HG03175 (cell line): Measurements from ENCODE around the gene KBTBD12.
"Not testable (repeated sequence)": the region's sequence is repeated elsewhere in the genome, so short reads cannot be mapped to it uniquely, and the experiment has no call there.

Source experiments
- ATAC-seq: cut with Tn5 transposase; IDR thresholded peaks from one replicate; pipeline ENCODE4 v1.9.1; 2021; ENCODE audit warnings: mild to moderate bottlenecking, moderate library complexity; ENCODE audit not compliant: unreplicated experiment

The KBTBD12 gene

DNA sequence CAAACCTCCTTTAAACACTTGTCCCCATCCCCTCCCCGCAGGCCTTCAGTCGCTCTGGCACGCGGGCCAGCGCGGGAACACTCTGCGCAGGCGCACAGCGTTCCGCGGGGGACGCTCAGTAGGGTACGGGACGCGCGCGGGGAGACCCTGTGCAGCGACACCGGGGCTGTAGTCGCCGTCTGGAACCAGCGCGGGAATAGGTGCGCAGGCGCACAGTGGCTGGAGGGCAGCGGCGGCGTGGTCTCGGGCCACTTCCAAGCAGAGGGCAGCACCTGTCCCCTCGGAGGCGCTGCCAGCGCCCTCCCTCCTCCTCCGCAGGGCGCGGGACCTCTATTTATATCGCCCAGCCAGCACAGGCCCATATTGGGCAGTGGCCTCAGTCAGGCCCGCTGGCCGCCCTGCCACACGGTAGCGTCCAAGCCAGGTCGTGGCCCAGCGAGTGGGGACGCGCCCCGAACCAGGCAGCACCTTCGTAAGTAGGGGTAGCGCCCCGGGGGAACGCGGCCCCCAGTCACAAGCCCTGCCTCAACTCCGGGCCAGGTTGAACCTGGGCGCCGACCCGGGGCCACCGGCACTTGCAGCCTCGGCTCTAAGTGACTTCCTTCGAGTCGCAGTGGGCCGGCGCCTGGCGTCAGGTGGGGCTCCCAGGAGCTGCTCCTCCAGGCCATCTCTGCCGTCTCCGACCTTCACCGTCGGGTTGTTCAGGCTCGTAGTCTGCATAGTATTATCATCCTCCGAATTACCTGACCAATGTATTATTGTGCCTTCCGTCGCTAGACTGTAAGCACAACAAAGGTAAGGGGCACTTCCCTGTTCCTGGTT is at the start of gene KBTBD12:
KBTBD12 (plus strand) TSS at position 118 of the 822 bp plus-strand sequence. CDS start 7,830 bp downstream, outside the sequence.
- ATAC-seq = no peak

DNA sequence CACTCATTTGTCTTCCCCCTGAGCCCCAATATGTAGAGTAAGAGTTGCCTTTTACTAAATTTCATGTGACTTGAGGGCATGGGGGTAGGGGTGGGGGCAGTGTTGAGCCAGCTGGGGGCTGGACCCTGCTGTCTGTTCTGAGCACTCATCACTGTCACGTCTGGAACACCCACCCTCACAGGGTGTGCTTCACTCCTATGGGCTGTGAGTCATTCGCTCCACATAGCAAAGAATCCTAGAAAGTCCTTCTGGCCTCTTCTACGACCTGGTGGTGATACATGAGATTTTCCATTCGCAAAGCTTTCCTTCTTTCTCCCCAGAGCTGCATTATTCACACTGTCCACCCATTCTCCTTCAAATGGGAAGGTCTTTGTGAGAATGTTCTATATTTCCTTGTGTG is 49.1 kb upstream of the KBTBD12 start:
- ATAC-seq = no peak

- no peak for ATAC-seq
These were observed 47.6 kb upstream of the KBTBD12 start for GRCh38 chr3:127867412-127867811.

GRCh38 chr3:127867986-127868385 is 47.0 kb upstream of the KBTBD12 start:
- no peak for ATAC-seq

DNA sequence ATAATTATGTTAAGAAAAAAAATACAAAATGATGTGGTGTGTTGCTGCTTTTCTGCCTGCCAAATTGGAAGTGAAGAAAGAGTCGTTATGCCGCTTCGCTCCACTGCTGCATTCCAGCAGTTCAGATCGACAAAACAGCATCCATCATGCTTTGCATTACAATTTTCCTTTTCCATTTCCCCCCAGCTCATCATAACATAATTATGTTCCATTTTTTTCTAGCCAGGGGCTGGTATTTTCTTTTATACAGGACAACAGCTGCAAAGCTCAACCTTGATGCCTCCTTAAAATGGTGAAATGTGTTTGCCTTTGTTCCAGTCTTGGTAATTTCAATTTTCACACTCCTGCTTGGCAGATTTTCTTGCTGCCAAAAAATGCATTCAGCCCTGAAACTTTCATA is 44.9 kb upstream of the KBTBD12 start:
- no peak for ATAC-seq

GRCh38 chr3:127874097-127874496 is 40.9 kb upstream of the KBTBD12 start:
- not testable (repeated sequence) for ATAC-seq

DNA sequence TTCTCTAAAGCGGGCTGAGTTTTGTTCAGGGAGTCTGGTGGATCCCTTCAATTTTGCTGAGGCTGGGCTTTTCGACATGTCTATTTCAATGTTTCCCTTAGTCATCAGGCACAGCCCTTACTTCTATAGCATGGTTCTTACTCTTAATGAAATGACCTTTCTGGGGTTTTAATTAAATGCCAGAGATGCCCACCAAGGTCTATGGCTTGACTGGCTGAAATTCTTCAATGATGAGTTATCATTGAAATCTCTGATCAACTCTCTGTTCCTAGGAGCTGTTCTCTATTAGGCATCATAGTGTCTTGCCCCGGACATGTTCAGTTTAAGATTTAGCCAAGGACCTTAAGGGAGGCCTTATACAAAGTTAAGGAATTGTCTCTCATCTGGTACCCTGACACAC is 33.4 kb upstream of the KBTBD12 start:
- no peak for ATAC-seq

GRCh38 chr3:127884041-127884440 is 31.0 kb upstream of the KBTBD12 start:
- ATAC-seq = no peak

GRCh38 chr3:127886231-127886955 is 28.6 kb upstream of the KBTBD12 start:
- no peak for ATAC-seq

DNA sequence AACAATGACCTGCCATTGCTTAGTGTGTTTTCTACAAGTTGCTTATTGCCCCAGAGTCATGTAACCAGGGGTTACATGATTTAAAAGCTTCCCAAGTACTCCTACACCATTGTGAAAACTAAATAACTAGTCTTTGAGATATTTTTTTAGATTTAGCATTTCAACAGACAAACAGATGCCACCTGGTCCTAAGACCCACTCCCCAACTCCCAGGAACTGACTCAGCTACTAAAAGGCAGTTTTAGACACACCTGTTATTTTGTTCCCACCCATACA is 28.1 kb upstream of the KBTBD12 start:
- ATAC-seq = no peak

DNA sequence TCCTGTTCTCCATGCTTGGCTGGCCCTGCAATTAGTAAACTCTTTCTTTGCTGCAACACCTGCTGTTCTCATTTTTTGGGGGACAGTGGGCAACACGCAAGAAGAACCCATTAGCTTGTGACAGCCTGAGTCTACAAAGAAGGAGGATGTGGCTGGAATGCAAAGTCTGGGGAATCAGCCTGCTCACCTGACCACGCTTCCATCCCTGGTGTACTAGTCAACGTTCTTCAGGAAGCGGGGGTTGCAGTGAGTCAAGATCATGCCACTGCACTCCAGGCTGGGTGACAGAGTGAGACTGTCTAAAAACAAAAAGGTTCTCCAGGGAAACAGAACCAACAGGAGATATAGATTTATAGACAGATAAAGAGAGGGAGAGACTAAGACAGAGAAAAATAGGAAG is 27.7 kb upstream of the KBTBD12 start:
- no peak for ATAC-seq

GRCh38 chr3:127888156-127888555 is 26.9 kb upstream of the KBTBD12 start:
- ATAC-seq = no peak

- ATAC-seq = no peak
These were observed 26.4 kb upstream of the KBTBD12 start for GRCh38 chr3:127888564-127889107.

- no peak for ATAC-seq
These were observed 25.6 kb upstream of the KBTBD12 start for GRCh38 chr3:127889461-127889863.

DNA sequence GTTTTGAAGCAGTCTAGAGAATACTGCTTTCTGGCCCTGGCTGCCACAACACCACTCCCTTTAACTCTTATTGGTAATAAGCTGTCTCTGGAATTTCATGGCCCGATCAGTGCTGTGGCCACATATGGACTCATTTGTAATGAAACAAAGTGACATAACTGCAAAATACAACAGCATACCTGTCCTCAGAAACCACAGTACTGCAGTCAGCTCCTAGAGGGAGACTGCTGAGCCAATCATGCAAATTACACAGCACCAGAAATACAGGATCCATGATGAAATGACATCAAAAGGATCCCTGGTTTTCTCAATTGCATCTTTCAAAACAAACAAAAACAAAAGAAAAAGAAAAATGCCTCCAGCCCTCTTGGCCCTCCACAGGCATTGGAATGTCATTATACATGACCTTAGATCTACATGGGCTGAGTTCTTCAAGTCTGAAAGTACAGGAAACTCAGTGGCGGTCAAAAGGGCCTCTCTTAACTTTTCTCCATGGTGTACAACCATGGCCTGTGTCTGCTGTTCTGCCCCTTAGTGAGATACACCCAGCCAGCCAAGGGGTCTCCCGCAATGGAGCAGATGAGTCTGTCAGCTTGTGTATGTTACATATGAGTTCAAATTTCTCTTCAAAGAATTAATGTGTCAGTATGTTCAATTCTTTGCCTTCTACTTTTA is 24.9 kb upstream of the KBTBD12 start:
- no peak for ATAC-seq

DNA sequence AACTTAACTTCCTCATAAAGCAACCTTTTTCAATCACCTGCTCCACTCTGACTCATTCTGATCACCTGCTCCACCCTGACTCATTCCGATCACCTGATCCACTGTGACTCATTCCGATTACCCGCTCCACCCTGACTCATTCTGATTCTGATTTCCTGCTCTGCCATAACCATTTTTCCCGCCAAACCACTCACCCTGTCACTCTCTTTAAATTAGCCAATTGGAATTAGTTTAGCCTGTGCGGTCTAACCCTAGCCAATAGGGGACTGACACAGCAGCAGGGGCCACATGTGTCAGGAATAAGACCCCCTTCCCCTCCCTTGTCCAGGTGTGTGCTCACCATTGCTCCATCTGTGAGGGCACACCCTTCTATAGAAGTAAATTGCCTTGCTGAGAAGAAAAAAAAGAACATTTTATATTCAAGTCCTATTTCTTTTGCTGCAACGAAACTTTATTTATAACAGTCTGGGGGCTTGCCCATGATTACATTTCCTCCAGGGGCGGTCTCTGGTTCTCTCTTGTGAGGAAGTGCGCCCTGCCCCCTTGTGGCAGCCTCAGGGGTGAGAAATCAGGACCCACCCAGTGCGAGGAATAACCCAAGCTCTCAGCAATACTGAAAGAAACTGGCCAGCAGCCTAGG is 24.3 kb upstream of the KBTBD12 start:
- not testable (repeated sequence) for ATAC-seq

GRCh38 chr3:127894481-127894880 is 20.6 kb upstream of the KBTBD12 start:
- no peak for ATAC-seq

DNA sequence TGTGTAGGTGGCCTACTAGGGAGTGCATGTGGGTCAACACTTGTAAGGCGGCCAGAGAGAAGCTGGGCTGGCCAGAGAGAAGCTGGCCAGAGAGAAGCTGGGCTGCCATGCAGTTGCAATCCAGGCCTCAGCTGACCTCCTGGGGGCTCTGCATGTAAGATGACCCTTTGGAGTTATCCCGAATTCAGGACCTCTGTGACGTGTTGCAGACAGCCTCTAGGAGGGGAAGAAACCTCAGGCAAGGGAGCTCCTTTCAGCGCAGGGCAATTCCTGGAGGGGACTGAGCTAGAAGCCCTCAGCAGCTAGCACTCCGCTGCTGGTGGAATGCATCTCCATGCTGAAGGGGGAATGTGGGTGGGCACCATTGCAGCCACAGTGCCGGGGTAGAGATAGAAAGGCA is 15.8 kb upstream of the KBTBD12 start:
- ATAC-seq = no peak

GRCh38 chr3:127899766-127900165 is 15.3 kb upstream of the KBTBD12 start:
- ATAC-seq = no peak

GRCh38 chr3:127900536-127900935 is 14.5 kb upstream of the KBTBD12 start:
- ATAC-seq = no peak

- ATAC-seq = no peak
These were observed 12.5 kb upstream of the KBTBD12 start for GRCh38 chr3:127902486-127902885.
